GM12864 (cell line): ENCODE results near the gene STRN4.

Experiments
- DNase-seq: peaks from one replicate; pipeline ENCODE4 v3.0.0-alpha.2; 2011; ENCODE audit warnings: low read depth
- H3K4me3 ChIP-seq: 2 replicates; pipeline ENCODE4 v1.5.1; 2011; ENCODE audit warnings: mild to moderate bottlenecking, low read depth, low read length, control low read depth
- CTCF ChIP-seq: IDR thresholded peaks from 2 replicates; pipeline ENCODE4 v1.5.1; 2011; ENCODE audit warnings: low read depth, mild to moderate bottlenecking, moderate library complexity, low read length, control low read depth, inconsistent platforms; ENCODE audit errors: missing control alignments

The STRN4 gene

GRCh38 chr19:46745521-46746280 is 549 bp downstream of the STRN4 start, which contains the start of gene FKRP:
FKRP (plus strand) TSS chr19:46746057; CDS start chr19:46755451, 9,394 bp downstream.
- peak within 1 kb of the TSS; percentile 97 for H3K4me3 ChIP-seq
- DNase-seq, result no peak
- no peak for TF ChIP-seq CTCF

- DNase-seq, result no peak
- TF ChIP-seq CTCF, result no peak
- H3K4me3 ChIP-seq, result peak overlapping the region; percentile 97
Measured at GRCh38 chr19:46745030-46745429, 1.2 kb downstream of the STRN4 start.

DNA sequence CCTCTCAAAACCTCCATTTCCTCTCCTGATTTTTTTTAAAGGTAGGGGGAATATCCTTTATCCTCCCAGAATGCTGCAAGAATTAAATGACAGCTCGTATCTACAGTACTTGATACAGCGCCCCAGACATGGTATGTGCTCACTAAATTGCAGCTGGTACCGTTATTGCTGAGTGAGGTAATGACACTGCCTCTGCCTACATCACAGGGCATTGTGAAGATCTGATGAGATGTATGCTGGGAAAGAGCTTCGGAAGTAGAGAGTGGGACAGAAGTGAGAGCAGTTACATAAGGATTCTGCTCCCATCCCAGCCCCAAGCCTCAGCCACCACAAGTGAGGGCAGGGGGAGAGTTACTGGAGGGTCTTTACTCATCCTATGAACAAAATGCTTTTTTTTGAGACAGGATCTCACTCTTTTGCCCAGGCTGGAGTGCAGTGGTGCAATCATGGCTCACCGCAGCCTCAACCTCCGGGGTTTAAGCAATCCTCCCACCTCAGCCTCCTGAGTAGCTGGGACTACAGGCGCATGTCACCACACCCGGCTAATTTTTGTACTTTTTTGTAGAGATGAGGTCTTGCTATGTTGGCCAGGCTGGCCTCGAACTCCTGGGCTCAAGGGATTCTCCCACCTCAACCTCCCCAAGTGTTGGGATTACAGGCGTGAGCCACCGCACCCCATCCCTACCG is 2.1 kb downstream of the STRN4 start:
- no peak for TF ChIP-seq CTCF
- DNase-seq, result no peak
- H3K4me3 ChIP-seq, result peak overlapping the region; percentile 97; the same call in 1 of the 2 replicates

GRCh38 chr19:46742926-46743480 is 3.2 kb downstream of the STRN4 start:
- no peak overlapping the region for H3K4me3 ChIP-seq
- no peak for TF ChIP-seq CTCF
- no peak for DNase-seq

DNA sequence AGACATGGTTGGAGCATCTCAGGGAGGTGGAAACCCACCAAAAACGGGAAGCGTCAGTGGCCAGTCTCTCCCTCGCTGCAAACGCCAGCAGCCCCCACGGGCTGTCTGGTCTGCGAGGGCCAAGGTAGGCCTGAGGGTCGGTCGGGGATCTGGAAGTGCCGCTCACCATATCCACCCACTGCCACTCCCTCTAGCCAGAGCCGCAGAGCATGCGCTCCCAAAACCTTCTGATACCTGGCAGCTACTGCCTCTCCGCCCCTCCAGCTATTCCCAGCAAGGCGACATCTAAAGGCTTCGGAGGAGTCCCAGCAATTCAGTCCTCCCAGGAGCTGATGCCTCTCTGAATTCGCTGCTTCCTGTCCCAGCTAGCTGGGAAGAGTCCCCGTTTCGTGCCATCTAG is 4.8 kb downstream of the STRN4 start:
- no peak for TF ChIP-seq CTCF
- DNase-seq, result no peak
- H3K4me3 ChIP-seq, result no peak overlapping the region

DNA sequence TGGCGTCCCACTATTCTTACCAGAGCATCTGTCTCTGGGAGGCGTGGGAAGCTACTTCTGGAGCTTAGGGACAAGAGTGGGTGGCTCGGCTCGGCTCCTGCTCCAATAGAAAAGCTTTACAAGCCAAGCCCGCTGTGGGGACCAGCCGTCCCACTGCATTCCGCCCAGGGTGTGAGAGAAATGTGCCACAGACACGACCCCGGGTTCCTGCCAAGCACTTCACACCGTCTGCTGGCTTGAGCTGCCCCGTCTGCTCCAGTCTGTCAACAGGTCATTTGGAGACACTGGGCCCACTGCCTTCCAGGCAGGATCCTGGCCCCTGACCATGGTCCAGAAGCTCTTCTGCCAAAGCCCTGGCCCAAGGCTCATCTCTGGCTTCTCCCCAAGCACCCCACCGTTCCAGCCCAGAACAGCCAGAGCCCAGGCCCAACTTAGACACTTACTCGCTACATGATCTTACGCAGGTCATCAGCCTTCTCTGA is 6.9 kb downstream of the STRN4 start:
- DNase-seq, result no peak
- no peak for TF ChIP-seq CTCF
- H3K4me3 ChIP-seq, result no peak overlapping the region
